ENCODE measurements around the gene HIF3A. TPM values are rescaled to one million over a fixed set of nuclear protein-coding genes. Genes with fewer than 3 reads are reported as not detected.

HIF3A gene
- total and polyA plus RNA-seq, 2 of the 8 experiments (the other 6 are each of a cell fraction or from before 2014, with no cell fraction given), result 38.6 to 38.8 TPM

GRCh38 chr19:46346821-46347571 is 50.2 kb downstream of the HIF3A start, which contains the start of gene PPP5C (continued):
- TF ChIP-seq POLR2A (IDR thresholded peaks at IDR 0.05; ENCODE audit: control extremely low read depth in 1 of 2, low read depth in 2 of 2, low read length in 2 of 2) (peak; percentile 79 to 82), SUZ12 (IDR thresholded peaks at IDR 0.05; ENCODE audit: low read length) (no peak), CHD1 (IDR thresholded peaks at IDR 0.05; ENCODE audit: low read depth, low read length) (no peak), CTCF (IDR thresholded peaks at IDR 0.05; ENCODE audit: control extremely low read depth in 1 of 3, insufficient read depth in 1 of 3, low read depth in 1 of 3, low read length in 3 of 3) (peak; percentile 99), PHF8 (conservative IDR thresholded peaks at IDR 0.05; ENCODE audit: low read depth, low read length) (peak; percentile 87), JUN (IDR thresholded peaks at IDR 0.05; ENCODE audit: low read depth, low read length) (no peak), ZNF274 (IDR thresholded peaks at IDR 0.05; ENCODE audit: borderline replicate concordance, extremely low read depth, low read length) (no peak), TAF1 (IDR thresholded peaks at IDR 0.05; ENCODE audit: low read depth, low read length) (peak; percentile 80), RXRA (IDR thresholded peaks at IDR 0.05; ENCODE audit: insufficient read depth, low read depth, low read length) (no peak), BCL11A (IDR thresholded peaks at IDR 0.05; ENCODE audit: low read depth in 2 of 2, low read length in 2 of 2) (no peak), KDM1A (IDR thresholded peaks at IDR 0.05; ENCODE audit: borderline replicate concordance, low read length) (no peak), CTBP2 (IDR thresholded peaks at IDR 0.05; ENCODE audit: borderline replicate concordance, insufficient read depth, insufficient read length, low read length) (no peak), SP4 (IDR thresholded peaks at IDR 0.05; ENCODE audit: low read length) (no peak), CBX5 (IDR thresholded peaks at IDR 0.05; ENCODE audit: low read depth, low read length) (no peak), CREB1 (IDR thresholded peaks at IDR 0.05) (peak; percentile 75), SIRT6 (IDR thresholded peaks at IDR 0.05; ENCODE audit: low read length) (no peak), GTF2F1 (IDR thresholded peaks at IDR 0.05; ENCODE audit: borderline replicate concordance, low read depth, low read length) (peak; percentile 27; the same call in 1 of the 2 replicates), ASH2L (IDR thresholded peaks at IDR 0.05; ENCODE audit: low read length) (peak; percentile 78)
- TF ChIP-seq, protein P1, sequence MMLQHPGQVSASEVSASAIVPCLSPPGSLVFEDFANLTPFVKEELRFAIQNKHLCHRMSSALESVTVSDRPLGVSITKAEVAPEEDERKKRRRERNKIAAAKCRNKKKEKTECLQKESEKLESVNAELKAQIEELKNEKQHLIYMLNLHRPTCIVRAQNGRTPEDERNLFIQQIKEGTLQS (IDR thresholded peaks at IDR 0.05; ENCODE audit: insufficient read depth, low read depth, low read length), result peak; percentile 81
- TF ChIP-seq, protein P2, sequence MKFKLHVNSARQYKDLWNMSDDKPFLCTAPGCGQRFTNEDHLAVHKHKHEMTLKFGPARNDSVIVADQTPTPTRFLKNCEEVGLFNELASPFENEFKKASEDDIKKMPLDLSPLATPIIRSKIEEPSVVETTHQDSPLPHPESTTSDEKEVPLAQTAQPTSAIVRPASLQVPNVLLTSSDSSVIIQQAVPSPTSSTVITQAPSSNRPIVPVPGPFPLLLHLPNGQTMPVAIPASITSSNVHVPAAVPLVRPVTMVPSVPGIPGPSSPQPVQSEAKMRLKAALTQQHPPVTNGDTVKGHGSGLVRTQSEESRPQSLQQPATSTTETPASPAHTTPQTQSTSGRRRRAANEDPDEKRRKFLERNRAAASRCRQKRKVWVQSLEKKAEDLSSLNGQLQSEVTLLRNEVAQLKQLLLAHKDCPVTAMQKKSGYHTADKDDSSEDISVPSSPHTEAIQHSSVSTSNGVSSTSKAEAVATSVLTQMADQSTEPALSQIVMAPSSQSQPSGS (IDR thresholded peaks at IDR 0.05; ENCODE audit: low read length), result no peak; the same call in 1 of the 2 replicates

All from H1 (cell line).